Lower leg skin (tissue), 3 donors: Measurements from ENCODE around the gene DVL3.

Source experiments
- POLR2A ChIP-seq, 2 donors: fragments of 450-650 bp; IDR thresholded peaks; one replicate each; pipeline ENCODE4 v1.6.1; 2016 to 2017; ENCODE audit warnings: antibody characterized with exemption in 2 of 2, mild to moderate bottlenecking in 1 of 2, moderate library complexity in 1 of 2
- TF ChIP-seq, protein P1 (sequence below), 3 donors: fragments of 450-650 bp; IDR thresholded peaks; one replicate each; pipeline ENCODE4 v1.5.1; 2016; ENCODE audit warnings: antibody characterized with exemption in 3 of 3, mild to moderate bottlenecking in 3 of 3, moderate library complexity in 2 of 3

DNA sequence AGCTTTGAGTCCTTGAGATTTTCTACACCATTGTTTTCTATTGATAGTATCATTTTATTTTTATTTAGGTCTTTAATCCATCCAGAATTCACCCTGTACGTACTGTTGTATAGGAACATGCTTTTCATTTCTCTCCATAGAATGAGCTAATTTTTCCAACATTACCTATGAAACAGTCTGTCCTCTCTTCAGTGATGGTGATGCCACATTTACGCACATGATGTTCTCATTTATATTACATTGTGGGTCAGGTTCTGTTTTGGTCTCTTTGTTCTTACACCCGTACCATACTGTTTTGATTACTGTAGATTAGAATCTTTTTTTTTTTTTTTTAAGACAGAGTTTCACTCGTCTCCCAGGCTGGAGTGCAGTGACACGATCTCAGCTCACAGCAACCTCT, 56.5 kb downstream of the DVL3 start:
- no peak for TF ChIP-seq POLR2A (IDR thresholded peaks at IDR 0.05)
- TF ChIP-seq, protein P1, sequence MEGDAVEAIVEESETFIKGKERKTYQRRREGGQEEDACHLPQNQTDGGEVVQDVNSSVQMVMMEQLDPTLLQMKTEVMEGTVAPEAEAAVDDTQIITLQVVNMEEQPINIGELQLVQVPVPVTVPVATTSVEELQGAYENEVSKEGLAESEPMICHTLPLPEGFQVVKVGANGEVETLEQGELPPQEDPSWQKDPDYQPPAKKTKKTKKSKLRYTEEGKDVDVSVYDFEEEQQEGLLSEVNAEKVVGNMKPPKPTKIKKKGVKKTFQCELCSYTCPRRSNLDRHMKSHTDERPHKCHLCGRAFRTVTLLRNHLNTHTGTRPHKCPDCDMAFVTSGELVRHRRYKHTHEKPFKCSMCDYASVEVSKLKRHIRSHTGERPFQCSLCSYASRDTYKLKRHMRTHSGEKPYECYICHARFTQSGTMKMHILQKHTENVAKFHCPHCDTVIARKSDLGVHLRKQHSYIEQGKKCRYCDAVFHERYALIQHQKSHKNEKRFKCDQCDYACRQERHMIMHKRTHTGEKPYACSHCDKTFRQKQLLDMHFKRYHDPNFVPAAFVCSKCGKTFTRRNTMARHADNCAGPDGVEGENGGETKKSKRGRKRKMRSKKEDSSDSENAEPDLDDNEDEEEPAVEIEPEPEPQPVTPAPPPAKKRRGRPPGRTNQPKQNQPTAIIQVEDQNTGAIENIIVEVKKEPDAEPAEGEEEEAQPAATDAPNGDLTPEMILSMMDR (IDR thresholded peaks at IDR 0.05): no peak
